ENCODE results near the gene LRRC55. TPM values are rescaled to one million over a fixed set of nuclear protein-coding genes. Genes with fewer than 3 reads are reported as not detected.

Gene LRRC55
- total RNA-seq, 1 donor from 2014 or later, result not detected

GRCh38 chr11:57155400-57155799 lies 26.4 kb upstream of the LRRC55 start:
- Mint-ChIP-seq H3K9me3 (ENCODE audit: unreplicated experiment) (no peaks in the 10 kb centered on the region), H3K4me1 (ENCODE audit: unreplicated experiment) (no peaks in the 10 kb centered on the region), H3K27ac (ENCODE audit: unreplicated experiment) (no peak overlapping the region), H3K36me3 (ENCODE audit: unreplicated experiment) (no peaks in the 10 kb centered on the region), H3K27me3 (ENCODE audit: unreplicated experiment) (peaks cover 17% of the 10 kb centered on the region), H3K4me3 (ENCODE audit: unreplicated experiment) (no peak overlapping the region)
- TF ChIP-seq, protein P1, sequence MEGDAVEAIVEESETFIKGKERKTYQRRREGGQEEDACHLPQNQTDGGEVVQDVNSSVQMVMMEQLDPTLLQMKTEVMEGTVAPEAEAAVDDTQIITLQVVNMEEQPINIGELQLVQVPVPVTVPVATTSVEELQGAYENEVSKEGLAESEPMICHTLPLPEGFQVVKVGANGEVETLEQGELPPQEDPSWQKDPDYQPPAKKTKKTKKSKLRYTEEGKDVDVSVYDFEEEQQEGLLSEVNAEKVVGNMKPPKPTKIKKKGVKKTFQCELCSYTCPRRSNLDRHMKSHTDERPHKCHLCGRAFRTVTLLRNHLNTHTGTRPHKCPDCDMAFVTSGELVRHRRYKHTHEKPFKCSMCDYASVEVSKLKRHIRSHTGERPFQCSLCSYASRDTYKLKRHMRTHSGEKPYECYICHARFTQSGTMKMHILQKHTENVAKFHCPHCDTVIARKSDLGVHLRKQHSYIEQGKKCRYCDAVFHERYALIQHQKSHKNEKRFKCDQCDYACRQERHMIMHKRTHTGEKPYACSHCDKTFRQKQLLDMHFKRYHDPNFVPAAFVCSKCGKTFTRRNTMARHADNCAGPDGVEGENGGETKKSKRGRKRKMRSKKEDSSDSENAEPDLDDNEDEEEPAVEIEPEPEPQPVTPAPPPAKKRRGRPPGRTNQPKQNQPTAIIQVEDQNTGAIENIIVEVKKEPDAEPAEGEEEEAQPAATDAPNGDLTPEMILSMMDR (IDR thresholded peaks at IDR 0.05), result no peak
- DNase-seq (ENCODE audit: extremely low spot score, unreplicated experiment), result no peak

DNA sequence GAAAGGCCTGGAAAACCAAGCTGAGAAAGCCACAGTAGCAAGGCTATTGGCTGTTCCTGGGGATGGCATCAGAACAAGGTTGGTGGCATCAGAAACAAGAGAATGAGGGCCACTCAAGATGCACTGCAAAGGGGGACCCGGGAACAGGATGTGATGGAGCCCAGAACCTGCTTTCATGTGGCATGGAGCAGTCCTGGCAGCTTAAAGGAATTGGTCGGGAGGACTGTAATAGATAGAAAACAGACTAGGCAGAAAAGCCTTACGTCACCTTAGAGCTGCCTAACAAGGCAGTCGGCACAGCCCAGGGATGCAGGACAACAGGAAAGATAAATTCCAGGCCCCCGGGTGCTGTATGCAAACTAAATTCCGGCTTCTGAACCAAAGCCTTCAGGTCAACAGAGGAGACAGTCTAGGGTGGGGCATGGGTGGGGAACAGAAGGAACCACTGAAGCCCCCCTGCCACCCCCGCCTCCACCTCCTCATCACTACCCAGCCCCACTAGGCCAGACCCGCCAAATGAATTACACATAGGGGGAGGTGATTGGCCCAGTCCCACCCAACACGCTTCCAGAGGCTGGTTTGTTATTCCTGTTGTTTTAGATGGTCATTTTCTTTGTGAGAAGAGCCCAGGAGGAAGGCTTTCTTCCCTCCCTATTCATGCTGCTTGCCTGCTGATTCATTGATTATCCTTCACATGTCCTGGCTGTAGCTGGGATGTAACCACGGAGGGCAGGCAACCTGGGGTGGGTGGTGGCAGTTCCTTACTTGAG lies 25.7 kb upstream of the LRRC55 start:
- DNase-seq (ENCODE audit: extremely low spot score, unreplicated experiment), result no peak
- peaks cover 17% of the 10 kb centered on the region for H3K27me3 Mint-ChIP-seq (ENCODE audit: unreplicated experiment)
- H3K27ac Mint-ChIP-seq (ENCODE audit: unreplicated experiment), result no peak overlapping the region
- no peaks in the 10 kb centered on the region for H3K4me1 Mint-ChIP-seq (ENCODE audit: unreplicated experiment)
- no peaks in the 10 kb centered on the region for H3K9me3 Mint-ChIP-seq (ENCODE audit: unreplicated experiment)
- TF ChIP-seq, protein P1 (IDR thresholded peaks at IDR 0.05), result no peak
- no peaks in the 10 kb centered on the region for H3K36me3 Mint-ChIP-seq (ENCODE audit: unreplicated experiment)
- no peak overlapping the region for H3K4me3 Mint-ChIP-seq (ENCODE audit: unreplicated experiment)

GRCh38 chr11:57156928-57157327 lies 24.8 kb upstream of the LRRC55 start:
- Mint-ChIP-seq H3K27ac (ENCODE audit: unreplicated experiment) (no peak overlapping the region), H3K27me3 (ENCODE audit: unreplicated experiment) (peaks cover 24% of the 10 kb centered on the region), H3K4me3 (ENCODE audit: unreplicated experiment) (no peak overlapping the region), H3K4me1 (ENCODE audit: unreplicated experiment) (no peaks in the 10 kb centered on the region), H3K9me3 (ENCODE audit: unreplicated experiment) (no peaks in the 10 kb centered on the region), H3K36me3 (ENCODE audit: unreplicated experiment) (no peaks in the 10 kb centered on the region)
- TF ChIP-seq, protein P1 (IDR thresholded peaks at IDR 0.05), result no peak
- no peak for DNase-seq (ENCODE audit: extremely low spot score, unreplicated experiment)

DNA sequence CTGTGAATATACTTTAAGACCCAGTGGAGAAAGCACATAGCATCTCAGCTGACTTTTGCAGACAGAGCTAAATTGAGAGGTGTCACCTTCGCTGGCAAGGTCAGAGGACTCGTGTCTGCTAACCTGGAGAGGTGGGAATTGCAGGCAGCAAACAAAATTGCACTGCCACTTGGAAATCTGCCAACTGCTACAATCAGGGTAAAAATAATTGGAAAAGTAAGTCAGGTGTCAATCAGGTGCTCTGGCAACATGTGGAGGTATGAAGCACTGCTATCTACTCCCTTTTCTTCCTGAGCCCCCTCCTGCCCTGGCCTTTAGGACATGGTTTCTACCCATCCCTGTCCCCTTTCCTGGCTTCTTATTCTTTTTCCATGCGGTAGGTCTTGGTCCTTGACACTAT lies 24.1 kb upstream of the LRRC55 start:
- Mint-ChIP-seq H3K4me1 (ENCODE audit: unreplicated experiment) (no peaks in the 10 kb centered on the region), H3K27me3 (ENCODE audit: unreplicated experiment) (peaks cover 24% of the 10 kb centered on the region), H3K27ac (ENCODE audit: unreplicated experiment) (no peak overlapping the region), H3K4me3 (ENCODE audit: unreplicated experiment) (no peak overlapping the region), H3K9me3 (ENCODE audit: unreplicated experiment) (no peaks in the 10 kb centered on the region), H3K36me3 (ENCODE audit: unreplicated experiment) (no peaks in the 10 kb centered on the region)
- TF ChIP-seq, protein P1 (IDR thresholded peaks at IDR 0.05), result no peak
- DNase-seq (ENCODE audit: extremely low spot score, unreplicated experiment), result no peak

DNA sequence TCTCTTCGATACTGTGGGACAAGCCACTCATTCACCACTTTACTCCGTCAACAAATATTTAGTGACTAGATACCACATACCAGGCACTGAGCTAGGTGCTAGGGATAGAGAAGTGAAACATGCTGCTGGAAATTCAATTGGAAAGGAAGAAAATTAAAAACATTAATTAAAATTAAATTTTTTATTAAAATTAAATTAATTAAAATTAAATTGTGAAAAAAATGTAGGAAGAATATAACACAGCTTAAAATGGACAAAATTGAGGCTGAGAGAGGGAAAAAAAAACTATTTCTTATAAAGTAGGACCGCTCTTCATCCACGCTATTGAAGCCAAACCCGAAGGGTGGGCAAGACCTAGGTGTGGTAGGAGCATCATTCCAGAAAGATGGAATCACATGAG lies 23.6 kb upstream of the LRRC55 start:
- Mint-ChIP-seq H3K36me3 (ENCODE audit: unreplicated experiment) (no peaks in the 10 kb centered on the region), H3K9me3 (ENCODE audit: unreplicated experiment) (no peaks in the 10 kb centered on the region), H3K27me3 (ENCODE audit: unreplicated experiment) (peaks cover 24% of the 10 kb centered on the region), H3K27ac (ENCODE audit: unreplicated experiment) (no peak overlapping the region), H3K4me3 (ENCODE audit: unreplicated experiment) (no peak overlapping the region), H3K4me1 (ENCODE audit: unreplicated experiment) (no peaks in the 10 kb centered on the region)
- no peak for DNase-seq (ENCODE audit: extremely low spot score, unreplicated experiment)
- TF ChIP-seq, protein P1 (IDR thresholded peaks at IDR 0.05), result no peak
